HG03060 (cell line): ENCODE results near the gene PCK2.
"Not testable (repeated sequence)": the region's sequence is repeated elsewhere in the genome, so short reads cannot be mapped to it uniquely, and the experiment has no call there.

Experiments used
- ATAC-seq: cut with Tn5 transposase; IDR thresholded peaks from one replicate; pipeline ENCODE4 v1.9.1; 2021; ENCODE audit warnings: low read depth, moderate number of reproducible peaks; ENCODE audit not compliant: unreplicated experiment

Gene PCK2

DNA sequence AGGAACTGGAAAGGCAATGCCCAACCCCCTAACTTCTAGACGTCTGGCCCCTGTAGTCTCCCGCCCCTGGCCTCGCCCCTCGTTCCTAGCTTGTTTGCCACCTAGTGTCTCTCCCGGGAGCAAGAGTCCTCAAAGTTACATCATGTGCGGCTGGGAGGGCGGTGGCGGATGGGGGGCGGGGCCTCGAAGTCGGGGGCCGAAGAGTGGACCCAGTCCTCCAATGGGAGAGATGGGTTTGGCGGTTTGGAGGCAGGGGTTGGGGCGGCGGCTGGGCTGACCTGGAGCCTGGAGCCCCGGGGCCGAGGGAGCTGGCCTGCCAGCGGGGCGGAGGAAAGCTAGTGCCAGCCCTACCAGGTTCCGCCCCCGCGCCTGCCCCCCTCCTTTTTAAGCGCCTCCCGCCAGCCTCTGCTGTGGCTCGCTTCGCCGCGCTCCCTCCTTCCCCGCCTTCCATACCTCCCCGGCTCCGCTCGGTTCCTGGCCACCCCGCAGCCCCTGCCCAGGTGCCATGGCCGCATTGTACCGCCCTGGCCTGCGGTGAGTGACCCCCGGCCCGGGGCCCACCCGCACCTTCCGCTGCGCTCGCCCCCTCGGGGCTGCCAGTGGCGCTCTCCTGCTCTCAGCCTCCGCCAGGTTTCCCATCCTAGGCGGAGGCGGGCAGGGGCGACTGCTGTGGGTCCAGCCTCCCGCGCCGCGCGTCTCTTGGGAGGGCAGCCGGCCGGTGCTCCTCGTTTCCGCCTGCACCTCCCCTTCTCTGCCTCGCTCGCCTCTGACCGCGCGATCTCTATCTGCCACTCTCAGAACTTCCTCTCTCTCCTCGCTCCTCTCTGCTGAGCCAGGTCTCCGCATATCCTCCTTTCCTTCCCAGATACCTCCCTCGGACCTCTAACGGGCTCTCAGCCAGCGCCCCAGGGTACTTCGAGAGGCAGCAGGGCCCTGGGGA, at the start of gene PCK2:
PCK2 (plus strand) TSS at position 411 of the 940 bp plus-strand sequence; CDS start at position 506, 95 bp downstream.
- ATAC-seq: peak; percentile 25

DNA sequence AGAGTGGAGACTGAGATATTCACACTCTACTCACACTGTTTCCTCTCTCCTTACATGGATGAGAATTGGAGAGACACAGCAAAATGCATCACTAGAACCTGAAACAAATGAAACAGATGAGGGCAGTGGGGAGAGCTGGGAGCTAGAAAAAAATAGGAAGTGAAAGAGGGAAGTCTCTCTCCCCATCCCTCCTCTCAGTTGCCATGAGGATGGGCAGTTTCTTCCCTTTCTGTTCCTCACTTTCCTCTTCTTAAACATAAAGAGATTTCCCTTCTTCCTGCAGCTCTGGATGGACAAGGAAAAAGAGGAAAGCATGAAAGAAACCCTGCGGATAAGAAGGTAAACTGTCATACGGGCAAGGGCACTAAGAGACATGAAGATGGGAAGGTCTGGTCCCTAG, 45.1 kb upstream of the PCK2 start:
- not testable (repeated sequence) for ATAC-seq

DNA sequence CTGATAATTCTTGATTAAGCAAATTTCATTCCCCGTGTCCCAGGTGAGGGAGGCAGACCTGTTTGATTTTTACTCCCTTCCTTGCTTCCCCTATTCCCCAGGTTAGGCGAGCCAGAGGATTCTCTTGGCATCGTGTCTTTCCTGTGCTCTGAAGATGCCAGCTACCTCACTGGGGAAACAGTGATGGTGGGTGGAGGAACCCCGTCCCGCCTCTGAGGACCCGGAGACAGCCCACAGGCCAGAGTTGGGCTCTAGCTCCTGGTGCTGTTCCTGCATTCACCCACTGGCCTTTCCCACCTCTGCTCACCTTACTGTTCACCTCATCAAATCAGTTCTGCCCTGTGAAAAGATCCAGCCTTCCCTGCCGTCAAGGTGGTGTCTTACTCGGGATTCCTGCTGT, 43.4 kb upstream of the PCK2 start:
- not testable (repeated sequence) for ATAC-seq

DNA sequence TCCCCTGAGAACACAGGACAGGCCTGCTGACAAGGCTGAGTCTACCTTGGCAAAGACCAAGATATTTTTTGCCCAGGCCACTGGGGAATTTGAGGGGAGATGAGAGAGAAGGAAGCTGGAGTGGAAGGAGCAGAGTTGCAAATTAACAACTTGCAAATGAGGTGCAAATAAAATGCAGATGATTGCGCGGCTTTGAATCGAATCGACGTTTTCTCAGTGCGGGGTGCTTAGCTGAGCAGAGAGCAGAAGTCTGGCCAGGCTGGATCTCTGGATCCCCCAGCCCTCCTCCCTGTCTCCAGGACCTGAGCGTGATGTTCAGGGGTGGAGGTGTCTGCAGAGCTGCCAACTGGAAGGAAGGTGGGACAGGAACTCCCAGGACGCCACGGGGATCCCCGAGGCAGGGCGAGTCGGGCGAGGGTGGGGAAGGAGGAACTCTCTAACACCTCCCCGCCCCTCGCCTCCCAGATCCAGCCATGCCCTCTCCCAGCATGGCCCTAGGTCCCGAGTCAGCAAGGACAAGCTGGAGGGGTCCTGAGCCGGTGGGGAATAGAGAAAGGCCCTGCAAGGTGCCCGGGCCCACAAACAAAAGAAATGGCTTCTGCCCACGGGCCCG, 42.8 kb upstream of the PCK2 start:
- no peak for ATAC-seq

DNA sequence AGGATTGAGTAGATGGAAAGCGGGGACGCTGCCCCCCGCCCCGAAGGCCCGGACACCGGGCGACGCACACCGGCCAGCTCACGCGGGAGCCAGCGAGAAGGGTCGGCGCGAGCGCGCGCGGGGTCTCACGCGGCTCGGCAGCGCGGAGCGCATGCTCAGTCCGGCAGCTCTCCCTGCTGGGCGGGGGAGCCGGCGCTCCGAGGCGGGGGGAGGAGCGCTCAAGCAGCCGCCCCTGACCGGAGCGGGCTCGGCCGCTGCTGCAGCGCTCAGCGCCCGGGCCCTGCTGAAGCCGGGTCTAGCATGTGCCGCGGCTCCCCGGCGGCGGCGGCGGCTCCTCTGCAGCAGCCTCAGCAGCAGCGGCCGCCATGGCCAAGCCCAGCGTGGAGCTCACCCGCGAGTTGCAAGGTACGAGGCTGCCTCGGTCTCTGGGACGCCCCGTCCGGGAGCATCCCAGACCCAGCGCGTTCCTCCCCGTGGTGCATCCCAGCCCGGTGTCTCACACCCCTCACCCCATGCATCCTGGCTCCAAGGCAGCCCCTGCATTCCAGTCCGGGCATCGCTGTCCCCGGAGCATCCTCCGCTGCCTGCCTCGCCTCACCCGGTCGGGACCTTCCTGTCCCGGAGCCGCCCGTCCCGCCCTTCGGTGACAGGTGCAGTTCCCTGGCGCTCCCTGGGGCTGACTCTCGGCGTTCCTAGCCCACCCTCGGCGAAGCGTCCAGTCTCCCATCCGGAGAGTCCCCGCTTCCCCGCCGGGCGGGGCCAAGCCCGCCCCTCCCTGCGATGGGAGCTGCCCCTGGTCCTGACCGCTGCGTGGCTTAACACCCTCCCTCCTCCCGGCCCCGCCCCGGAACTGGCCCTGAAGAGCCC, 42.1 kb upstream of the PCK2 start, which contains the start of gene CARMIL3:
CARMIL3 (plus strand) TSS at position 221 of the 867 bp plus-strand sequence; CDS start at position 366, 145 bp downstream.
- no peak for ATAC-seq

DNA sequence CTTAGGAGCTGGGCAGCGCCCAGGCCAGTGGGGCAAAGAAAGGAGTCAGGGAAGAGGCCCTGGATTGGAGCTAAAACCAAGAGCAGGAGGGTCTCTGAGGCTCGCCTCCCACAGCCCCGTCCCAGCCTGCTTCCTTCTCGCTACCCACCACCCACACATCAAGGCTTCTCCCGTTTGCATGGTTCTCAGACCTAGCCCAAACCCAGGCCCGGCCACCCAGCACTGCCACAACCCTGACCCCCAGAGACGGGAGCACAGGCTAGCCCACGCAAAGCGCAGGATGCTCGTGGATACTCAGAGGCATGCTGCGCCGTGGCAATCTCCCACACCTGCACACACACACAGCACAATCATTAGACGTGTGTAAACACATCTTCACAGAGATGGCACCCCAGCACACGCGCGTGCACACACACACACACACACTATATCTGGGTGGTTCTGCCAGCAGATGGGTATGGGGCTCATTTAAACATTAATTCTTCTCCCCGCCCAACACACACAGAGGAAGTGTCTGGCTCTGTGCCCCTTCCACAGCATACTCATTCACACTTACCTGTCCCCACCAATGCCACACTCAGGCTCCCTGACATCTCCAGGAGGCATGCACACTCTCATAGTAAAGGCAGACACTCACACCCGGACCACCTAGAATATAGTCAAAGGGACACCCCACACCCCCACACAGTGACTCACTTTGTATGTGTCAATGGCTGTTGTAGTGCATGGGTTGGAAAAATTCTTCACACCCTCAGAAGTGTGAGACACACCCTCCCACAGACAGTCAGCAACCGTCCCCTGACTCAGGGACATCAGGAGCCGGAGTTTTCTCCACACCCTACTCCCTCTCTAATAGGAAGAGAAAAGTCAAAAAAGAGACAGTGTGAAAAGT, 41.2 kb upstream of the PCK2 start:
- no peak for ATAC-seq

DNA sequence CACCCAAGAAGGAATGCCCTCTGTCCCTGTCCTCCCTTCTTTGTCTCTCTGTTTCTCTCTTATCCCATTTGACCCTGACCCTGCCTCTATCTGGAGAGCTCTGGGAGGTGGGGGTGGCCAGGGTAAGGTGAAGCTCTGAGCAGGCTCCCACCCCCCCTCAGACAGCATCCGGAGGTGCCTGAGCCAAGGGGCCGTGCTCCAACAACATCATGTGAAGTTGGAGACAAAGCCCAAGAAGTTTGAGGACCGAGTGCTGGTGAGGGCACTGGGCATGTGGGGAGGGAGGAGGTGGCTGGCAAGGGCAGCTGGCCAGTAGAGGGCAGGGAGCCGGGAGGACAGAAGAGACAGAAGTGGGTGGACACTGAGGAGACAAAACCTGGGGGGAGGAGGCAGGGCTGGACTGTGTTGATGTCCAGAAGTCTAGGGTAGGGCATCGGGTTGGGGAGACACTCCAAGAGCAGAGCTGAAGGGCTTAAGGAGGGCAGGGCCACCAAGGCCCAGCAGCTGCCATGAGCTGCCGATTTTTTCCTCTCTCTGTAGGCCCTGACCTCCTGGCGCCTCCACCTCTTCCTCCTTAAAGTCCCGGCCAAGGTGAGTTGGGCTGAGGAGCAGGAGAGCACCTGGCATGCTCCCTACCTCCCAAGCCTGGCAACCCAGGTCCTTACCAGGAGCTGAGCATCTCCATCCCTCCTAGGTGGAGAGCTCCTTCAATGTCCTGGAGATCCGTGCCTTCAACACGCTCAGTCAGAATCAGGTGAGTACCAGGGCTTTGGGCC, 40.4 kb upstream of the PCK2 start:
- ATAC-seq: no peak

DNA sequence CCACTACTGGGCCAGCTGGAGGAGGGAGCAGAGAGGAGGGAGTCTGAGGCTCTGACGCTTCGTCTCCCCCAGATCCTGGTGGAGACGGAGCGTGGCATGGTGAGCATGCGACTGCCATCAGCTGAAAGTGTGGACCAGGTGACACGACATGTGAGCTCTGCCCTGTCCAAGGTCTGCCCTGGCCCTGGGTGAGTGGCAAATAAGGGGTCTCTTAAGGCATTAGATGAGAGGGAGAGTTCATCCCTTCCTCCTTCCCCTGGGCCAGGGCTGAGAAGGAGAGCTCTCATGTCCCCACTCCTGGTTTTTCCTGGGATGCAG, 39.8 kb upstream of the PCK2 start:
- no peak for ATAC-seq

DNA sequence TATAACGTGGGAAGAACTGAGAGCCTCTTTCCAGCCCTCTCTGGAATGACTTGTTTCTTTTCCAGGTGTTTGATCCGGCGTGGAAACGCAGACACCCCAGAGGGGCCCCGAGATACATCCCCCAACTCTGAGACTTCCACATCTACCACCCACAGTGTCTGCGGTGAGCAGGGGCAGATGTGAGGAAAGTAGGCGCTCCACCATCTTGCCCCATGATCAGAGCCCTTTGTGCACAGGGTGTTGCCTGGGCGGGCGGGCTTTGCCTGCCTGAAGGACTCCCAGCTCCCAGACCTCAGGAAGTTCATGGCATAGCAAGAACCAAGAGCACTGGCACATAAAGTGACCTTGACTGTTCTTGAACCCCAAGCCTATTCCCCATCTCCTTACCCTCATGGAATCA, 39.5 kb upstream of the PCK2 start:
- ATAC-seq: no peak

DNA sequence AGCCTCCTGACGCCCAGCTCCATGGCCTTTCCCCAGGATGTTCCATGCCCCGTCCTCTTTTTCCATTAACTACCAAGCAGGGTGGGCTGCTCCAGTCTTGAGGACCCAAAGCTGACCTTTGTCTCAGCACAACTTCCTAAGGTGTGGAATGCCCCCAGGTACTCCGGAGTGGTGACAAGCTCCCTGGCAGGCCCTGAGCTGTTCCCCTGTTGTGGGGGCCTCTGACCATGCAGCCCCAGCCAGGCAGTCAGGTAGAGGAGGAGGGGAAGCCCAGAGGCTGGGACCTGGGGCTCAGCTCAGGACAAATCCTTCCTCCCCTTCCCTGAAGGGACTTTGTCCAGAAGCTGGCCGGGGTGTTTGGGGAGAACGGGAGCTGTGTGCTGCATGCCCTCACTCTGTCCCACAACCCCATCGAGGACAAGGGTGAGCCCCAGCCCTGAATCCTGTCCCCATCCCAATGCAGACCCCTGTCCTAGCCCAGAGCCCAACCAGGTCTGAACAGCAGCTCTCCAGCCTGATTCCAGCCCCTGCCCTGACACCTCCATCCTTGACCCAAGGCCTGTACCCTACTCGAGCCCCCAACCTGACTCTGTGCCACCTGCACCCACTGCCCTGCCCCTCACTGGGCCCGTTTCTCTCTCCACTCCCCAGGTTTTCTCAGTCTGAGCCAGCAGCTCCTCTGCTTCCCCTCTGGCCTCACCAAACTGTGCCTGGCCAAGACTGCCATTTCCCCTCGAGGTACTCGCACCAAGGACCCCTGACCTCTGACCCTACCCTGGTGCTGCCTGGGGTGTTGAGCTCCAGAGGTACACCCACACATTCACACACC, 37.9 kb upstream of the PCK2 start:
- no peak for ATAC-seq

DNA sequence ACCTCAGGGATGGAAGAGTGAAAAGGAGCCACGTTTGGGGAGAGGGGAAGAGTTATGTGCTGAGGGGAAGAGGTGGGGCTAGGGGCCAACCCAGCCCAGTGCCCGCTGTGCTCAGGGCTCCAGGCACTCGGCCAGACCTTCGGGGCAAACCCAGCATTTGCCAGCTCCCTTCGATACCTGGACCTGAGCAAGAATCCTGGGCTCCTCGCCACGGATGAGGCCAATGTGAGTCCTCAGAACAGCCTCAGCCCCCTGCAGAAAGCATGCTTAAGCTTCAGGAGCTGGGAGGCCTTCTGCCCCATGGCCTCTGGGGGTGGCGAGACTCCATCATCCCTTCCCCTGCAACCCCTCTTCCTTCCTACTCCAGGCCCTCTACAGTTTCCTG, 37.3 kb upstream of the PCK2 start:
- ATAC-seq: no peak

DNA sequence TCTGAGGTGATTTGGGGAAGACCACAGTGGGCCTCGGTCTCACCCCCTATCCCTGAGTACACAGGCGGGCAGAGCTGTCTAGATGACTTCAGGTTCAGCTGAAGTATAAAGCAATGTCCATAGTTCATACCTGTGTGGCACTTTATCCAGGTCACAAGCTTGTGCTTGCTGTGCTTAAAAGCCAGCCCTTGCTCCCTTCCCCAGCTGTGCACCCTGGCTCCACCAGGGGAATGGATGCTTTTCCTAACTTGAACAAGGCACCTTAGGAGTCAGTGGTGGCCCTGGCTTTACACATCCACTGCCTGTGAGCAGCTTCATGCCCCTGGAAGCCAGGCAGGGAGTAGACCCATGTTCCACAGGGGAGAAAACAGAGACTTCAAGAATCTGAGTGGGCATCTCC, 36.8 kb upstream of the PCK2 start:
- no peak for ATAC-seq

DNA sequence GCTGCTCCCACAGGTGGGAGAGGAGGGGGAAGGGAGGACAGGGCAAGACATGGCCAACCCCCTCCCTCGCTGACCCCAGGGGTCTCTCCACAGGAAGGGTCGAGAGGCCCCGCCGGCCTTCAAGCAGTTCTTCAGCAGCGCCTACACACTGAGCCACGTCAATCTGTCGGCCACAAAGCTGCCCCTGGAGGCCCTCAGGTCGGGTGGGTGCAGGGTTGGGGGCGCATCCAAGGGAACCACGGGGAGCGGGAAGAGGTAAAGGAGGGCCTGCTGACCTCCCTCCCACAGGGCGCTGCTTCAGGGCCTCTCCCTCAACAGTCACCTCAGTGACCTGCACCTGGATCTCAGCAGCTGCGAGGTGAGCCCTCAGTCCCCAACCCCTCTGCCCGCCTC, 36.2 kb upstream of the PCK2 start:
- no peak for ATAC-seq

DNA sequence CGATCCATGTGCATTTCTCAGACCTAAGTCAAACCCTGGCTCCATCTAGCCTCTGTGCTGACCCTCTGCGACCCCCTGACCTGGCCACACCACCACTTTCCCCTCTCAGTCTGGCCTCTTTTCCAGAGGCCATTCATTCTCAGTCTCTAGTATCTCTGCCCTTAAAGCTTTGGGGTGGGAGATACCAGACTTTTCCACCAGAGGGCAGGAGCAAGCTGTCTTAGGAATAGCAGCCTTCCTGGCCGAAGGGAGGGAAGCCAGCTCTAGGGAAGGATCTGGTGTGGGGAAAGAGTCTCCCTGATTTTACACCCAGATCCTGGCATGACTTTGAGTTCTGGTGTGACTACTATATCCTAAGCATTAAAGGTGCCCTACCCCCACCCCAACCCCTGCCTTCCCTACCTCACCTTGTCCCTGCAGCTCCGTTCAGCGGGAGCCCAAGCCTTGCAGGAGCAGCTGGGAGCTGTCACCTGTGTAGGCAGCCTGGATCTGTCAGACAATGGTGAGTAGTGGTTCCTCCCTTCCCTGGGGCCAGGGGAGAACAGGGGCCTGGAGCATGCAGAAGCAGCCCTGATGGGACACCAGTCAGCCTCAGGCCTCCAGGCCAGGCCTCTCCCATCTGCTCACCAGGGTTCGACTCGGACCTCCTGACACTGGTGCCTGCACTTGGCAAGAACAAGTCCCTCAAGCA, 35.7 kb upstream of the PCK2 start:
- no peak for ATAC-seq

DNA sequence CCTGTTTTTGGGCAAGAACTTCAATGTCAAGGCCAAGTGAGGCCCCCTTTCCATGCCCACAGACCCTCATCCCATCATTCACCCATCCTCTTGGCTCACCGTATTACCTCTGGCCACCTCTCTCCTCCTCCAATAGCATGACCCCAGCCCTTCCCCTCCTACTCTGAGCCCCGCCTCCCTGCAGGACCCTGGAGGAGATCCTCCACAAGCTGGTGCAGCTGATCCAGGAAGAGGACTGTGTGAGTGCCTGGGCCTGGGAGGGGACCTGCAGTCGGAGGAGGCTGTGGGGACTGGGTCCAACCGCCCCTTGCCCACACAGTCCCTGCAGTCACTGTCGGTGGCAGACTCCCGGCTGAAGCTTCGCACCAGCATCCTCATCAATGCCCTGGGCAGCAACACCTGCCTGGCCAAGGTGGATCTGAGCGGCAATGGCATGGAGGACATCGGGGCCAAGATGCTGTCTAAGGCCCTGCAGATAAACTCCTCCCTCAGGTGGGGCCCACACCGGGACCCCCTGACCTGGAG, 35.1 kb upstream of the PCK2 start:
- no peak for ATAC-seq

DNA sequence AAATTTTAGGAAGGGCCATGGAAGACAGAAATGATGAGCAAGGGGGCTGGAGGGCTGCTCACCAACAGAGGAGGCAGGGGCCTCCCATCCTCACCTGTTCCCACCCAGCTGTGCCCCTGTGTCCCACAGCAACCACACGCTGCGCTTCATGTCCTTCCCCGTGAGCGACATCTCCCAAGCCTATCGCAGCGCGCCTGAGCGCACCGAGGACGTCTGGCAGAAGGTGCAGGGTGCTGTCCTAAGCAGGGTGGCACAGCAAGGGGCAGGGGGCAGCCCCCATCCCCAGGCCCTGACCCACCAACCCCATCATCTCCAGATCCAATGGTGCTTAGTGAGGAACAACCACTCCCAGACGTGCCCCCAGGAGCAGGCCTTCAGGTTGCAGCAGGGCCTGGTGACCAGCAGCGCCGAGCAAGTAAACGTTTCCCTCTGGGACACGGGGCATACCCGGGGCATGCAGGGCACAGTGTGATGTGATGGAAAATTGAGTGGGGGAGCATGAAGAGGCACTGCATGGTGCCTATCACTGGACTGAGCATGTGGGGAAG, 34.2 kb upstream of the PCK2 start:
- no peak for ATAC-seq

DNA sequence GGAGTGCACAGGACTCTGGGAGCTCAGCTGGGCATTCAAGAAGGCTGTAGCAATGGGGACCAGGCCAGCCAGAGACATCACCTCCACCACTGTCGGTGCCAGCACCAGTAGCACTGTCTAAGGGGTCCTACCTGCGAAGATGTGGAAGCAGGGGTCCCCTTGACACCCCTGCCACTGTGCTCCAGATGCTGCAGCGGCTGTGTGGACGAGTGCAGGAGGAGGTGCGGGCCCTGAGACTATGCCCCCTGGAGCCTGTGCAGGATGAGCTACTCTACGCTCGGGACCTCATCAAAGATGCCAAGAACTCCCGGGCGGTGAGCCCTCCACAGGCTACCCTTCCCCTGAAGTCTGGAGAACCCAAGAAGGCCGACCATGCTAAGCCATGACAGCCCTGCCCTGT, 33.7 kb upstream of the PCK2 start:
- no peak for ATAC-seq
